H1 (cell line): ENCODE measurements around the gene ESCO1.

Experiments used
- ASH2L ChIP-seq: fragments of 200-600, 300-600 bp; sonication (generic); IDR thresholded peaks from one replicate; pipeline ENCODE4 v1.7.1; 2017; ENCODE audit warnings: low read length
- BCL11A ChIP-seq, 2 experiments: IDR thresholded peaks; one replicate each; pipeline ENCODE4 v1.6.1; 2011; ENCODE audit warnings: low read depth in 2 of 2, low read length in 2 of 2, mild to moderate bottlenecking in 2 of 2
- CTCF ChIP-seq, 3 experiments: IDR thresholded peaks; 1 replicate in 2 of 3; 2 replicates in 1 of 3; pipeline versions ENCODE4 v1.5.1 to v1.6.1; 2011; ENCODE audit warnings: low read length in 3 of 3, mild to moderate bottlenecking in 3 of 3, inconsistent platforms in 2 of 3, low read depth in 1 of 3, moderate library complexity in 1 of 3; ENCODE audit not compliant: insufficient read depth in 1 of 3; ENCODE audit errors: control extremely low read depth in 1 of 3
- EZH2 ChIP-seq: fragments of 200-600 bp; sonication (generic); IDR thresholded peaks from 2 replicates; pipeline ENCODE4 v1.7.1; 2012; ENCODE audit warnings: low read depth, mild to moderate bottlenecking, moderate library complexity, low read length, inconsistent platforms; ENCODE audit not compliant: severe bottlenecking
- POLR2A ChIP-seq, 2 experiments: IDR thresholded peaks; 1 replicate in 1 of 2; 2 replicates in 1 of 2; pipeline ENCODE4 v1.6.1; 2011; ENCODE audit warnings: low read depth in 2 of 2, low read length in 2 of 2, mild to moderate bottlenecking in 2 of 2; ENCODE audit errors: control extremely low read depth in 1 of 2
- POLR2AphosphoS5 ChIP-seq: IDR thresholded peaks from 2 replicates; pipeline ENCODE4 v1.6.1; 2011; ENCODE audit warnings: low read depth, low read length
- RFX5 ChIP-seq: IDR thresholded peaks from 2 replicates; pipeline ENCODE4 v1.6.1; 2011; ENCODE audit warnings: low read depth, low read length, improper control_type of control experiment, borderline replicate concordance
- RXRA ChIP-seq: IDR thresholded peaks from 2 replicates; pipeline ENCODE4 v1.6.1; 2011; ENCODE audit warnings: low read depth, mild to moderate bottlenecking, low read length, moderate library complexity; ENCODE audit not compliant: insufficient read depth
- SIN3A ChIP-seq, 2 experiments: IDR thresholded peaks in 1 of 2; conservative IDR thresholded peaks in 1 of 2; 2 replicates each; pipeline ENCODE4 v1.6.1; 2011 to 2012; ENCODE audit warnings: low read length in 2 of 2, improper control_type of control experiment in 1 of 2, low read depth in 1 of 2, mild to moderate bottlenecking in 1 of 2
- SIX5 ChIP-seq: IDR thresholded peaks from 2 replicates; pipeline ENCODE4 v1.6.1; 2011; ENCODE audit warnings: mild to moderate bottlenecking, low read depth, low read length
- TAF1 ChIP-seq: IDR thresholded peaks from 2 replicates; pipeline ENCODE4 v1.6.1; 2011; ENCODE audit warnings: mild to moderate bottlenecking, low read depth, low read length
- TEAD4 ChIP-seq: IDR thresholded peaks from 2 replicates; pipeline ENCODE4 v1.6.1; 2012; ENCODE audit warnings: low read depth, low read length, inconsistent platforms, mixed read lengths

DNA sequence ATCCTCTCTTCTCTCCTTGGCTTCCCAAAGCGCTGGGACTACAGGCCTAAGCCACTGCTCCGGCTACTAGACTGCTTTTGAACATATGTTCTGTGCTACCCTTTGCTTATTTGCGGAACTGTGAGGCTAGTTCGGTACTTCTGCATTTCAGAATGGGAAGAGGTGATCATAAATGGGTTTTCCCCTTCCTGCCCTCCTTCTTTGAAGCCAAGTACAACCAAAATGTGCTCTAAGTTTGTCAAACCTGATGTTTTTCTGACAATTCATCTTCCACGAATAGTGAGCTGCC lies 1.7 kb upstream of the ESCO1 start:
- no peak for TF ChIP-seq EZH2
- TF ChIP-seq RXRA = no peak
- TF ChIP-seq POLR2A (IDR thresholded peaks at IDR 0.05; ENCODE audit: control extremely low read depth in 1 of 2, low read depth in 2 of 2, low read length in 2 of 2) = no peak
- no peak for TF ChIP-seq SIX5
- no peak for TF ChIP-seq TEAD4
- no peak for TF ChIP-seq ASH2L
- TF ChIP-seq BCL11A (IDR thresholded peaks at IDR 0.05; ENCODE audit: low read depth in 2 of 2, low read length in 2 of 2) = no peak
- no peak for TF ChIP-seq RFX5
- no peak for TF ChIP-seq CTCF (IDR thresholded peaks at IDR 0.05; ENCODE audit: control extremely low read depth in 1 of 3, insufficient read depth in 1 of 3, low read depth in 1 of 3, low read length in 3 of 3)
- no peak for TF ChIP-seq SIN3A (conservative IDR thresholded peaks at IDR 0.05 in 1 of 2, IDR thresholded peaks at IDR 0.05 in 1 of 2; ENCODE audit: low read depth in 1 of 2, low read length in 2 of 2)
- TF ChIP-seq POLR2AphosphoS5 = no peak
- TF ChIP-seq TAF1 = no peak
